Activated T-helper 9 cell treated with anti-CD3 and anti-CD28 coated beads, Interleukin-2, amount 50 U/mL, for 16 hours (primary cell): ENCODE data around the gene USP40.

Source experiments
- DNase-seq: peaks from one replicate; pipeline ENCODE4 v3.0.0-alpha.2; 2020; ENCODE audit warnings: low read depth

Gene USP40

GRCh38 chr2:233556881-233557736 is 9.5 kb downstream of the USP40 start:
- DNase-seq, result no peak

- no peak for DNase-seq
Measured at GRCh38 chr2:233553366-233553765, 13.2 kb downstream of the USP40 start.

GRCh38 chr2:233551491-233551890 is 15.1 kb downstream of the USP40 start:
- DNase-seq, result no peak

- DNase-seq, result no peak
Measured at GRCh38 chr2:233546774-233547173, 19.8 kb downstream of the USP40 start.

- no peak for DNase-seq
Measured at GRCh38 chr2:233546101-233546500, 20.5 kb downstream of the USP40 start.

- DNase-seq, result no peak
Measured at GRCh38 chr2:233544200-233544610, 22.4 kb downstream of the USP40 start.

GRCh38 chr2:233542507-233542906 is 24.1 kb downstream of the USP40 start:
- DNase-seq, result no peak

GRCh38 chr2:233538741-233539140 is 27.8 kb downstream of the USP40 start:
- no peak for DNase-seq

- DNase-seq, result no peak
Measured at GRCh38 chr2:233535271-233535670, 31.3 kb downstream of the USP40 start.

- DNase-seq, result no peak
Measured at GRCh38 chr2:233532971-233533370, 33.6 kb downstream of the USP40 start.

GRCh38 chr2:233531955-233532354 is 34.6 kb downstream of the USP40 start:
- DNase-seq, result no peak

GRCh38 chr2:233530381-233530780 is 36.2 kb downstream of the USP40 start:
- no peak for DNase-seq

GRCh38 chr2:233528182-233528581 is 38.4 kb downstream of the USP40 start:
- no peak for DNase-seq

GRCh38 chr2:233525791-233526190 is 40.8 kb downstream of the USP40 start:
- no peak for DNase-seq

- DNase-seq, result no peak
Measured at GRCh38 chr2:233519787-233520611, 46.6 kb downstream of the USP40 start.

GRCh38 chr2:233513953-233514655 is 52.5 kb downstream of the USP40 start:
- DNase-seq, result no peak

- DNase-seq, result no peak
Measured at GRCh38 chr2:233503947-233504637, 62.5 kb downstream of the USP40 start.

- no peak for DNase-seq
Measured at GRCh38 chr2:233503481-233503880, 63.1 kb downstream of the USP40 start.

- DNase-seq, result no peak
Measured at GRCh38 chr2:233501198-233502076, 65.1 kb downstream of the USP40 start.

- no peak for DNase-seq
Measured at GRCh38 chr2:233499928-233500327, 66.7 kb downstream of the USP40 start.

- no peak for DNase-seq
Measured at GRCh38 chr2:233498126-233498525, 68.5 kb downstream of the USP40 start.
